ENCODE data around the gene RAB17.
"Not testable (repeated sequence)": the region's sequence is repeated elsewhere in the genome, so short reads cannot be mapped to it uniquely, and the experiment has no call there.

The RAB17 gene

GRCh38 chr2:237613679-237614078 is 23.1 kb upstream of the RAB17 start:
- Histone ChIP-seq H3K36me3 (no peaks in the 10 kb centered on the region), H3K4me1 (peaks cover 0 to 43% (median 31%) of the 10 kb centered on the region in 4 donors), H3K27ac (peak overlapping the region in 1 of 2 donors; percentile 81), H3K27me3 (no peaks in the 10 kb centered on the region), H3K4me3 (no peak overlapping the region), H3K9me3 (no peaks in the 10 kb centered on the region)
- DNase-seq = no peak
- no peak for TF ChIP-seq CTCF (IDR thresholded peaks at IDR 0.05)
- intact Hi-C loops (cut with DNase I; ENCODE audit: low total_unique reads) = no loop called here

GRCh38 chr2:237612527-237613357 is 22.2 kb upstream of the RAB17 start:
- Histone ChIP-seq H3K4me3 (no peak overlapping the region), H3K36me3 (no peaks in the 10 kb centered on the region), H3K4me1 (peaks cover 0 to 33% (median 22%) of the 10 kb centered on the region in 4 donors), H3K27ac (no peak overlapping the region), H3K27me3 (no peaks in the 10 kb centered on the region), H3K9me3 (no peaks in the 10 kb centered on the region)
- DNase-seq = no peak
- intact Hi-C loops (cut with DNase I; ENCODE audit: low total_unique reads) = no loop called here
- no peak for TF ChIP-seq CTCF (IDR thresholded peaks at IDR 0.05)

GRCh38 chr2:237606522-237606921 is 16.0 kb upstream of the RAB17 start:
- H3K4me3 ChIP-seq; H3K27ac ChIP-seq; H3K9me3 ChIP-seq; DNase-seq; H3K36me3 ChIP-seq; H3K27me3 ChIP-seq; H3K4me1 ChIP-seq; intact Hi-C loops (cut with DNase I; ENCODE audit: low total_unique reads): not testable (repeated sequence)

GRCh38 chr2:237604960-237605359 is 14.4 kb upstream of the RAB17 start:
- Histone ChIP-seq H3K4me1 (peaks cover 0 to 22% (median 9%) of the 10 kb centered on the region in 4 donors), H3K36me3 (no peaks in the 10 kb centered on the region), H3K27ac (no peak overlapping the region), H3K27me3 (no peaks in the 10 kb centered on the region), H3K9me3 (no peaks in the 10 kb centered on the region), H3K4me3 (no peak overlapping the region)
- intact Hi-C loops (cut with DNase I; ENCODE audit: low total_unique reads) = loop anchor here (5.0 kb wide), 1 partner anchor 137 kb away; no protein-coding TSS in a partner anchor
- no peak for TF ChIP-seq CTCF (IDR thresholded peaks at IDR 0.05)
- no peak for DNase-seq

GRCh38 chr2:237604391-237604790 is 13.9 kb upstream of the RAB17 start:
- H3K27ac ChIP-seq = peak overlapping the region; percentile 28 to 36
- no peaks in the 10 kb centered on the region for H3K27me3 ChIP-seq
- no peak for DNase-seq
- no peak for TF ChIP-seq CTCF (IDR thresholded peaks at IDR 0.05)
- H3K36me3 ChIP-seq = no peaks in the 10 kb centered on the region
- H3K4me3 ChIP-seq = no peak overlapping the region
- peaks cover 0 to 27% (median 13%) of the 10 kb centered on the region in 4 donors for H3K4me1 ChIP-seq
- no peaks in the 10 kb centered on the region for H3K9me3 ChIP-seq
- intact Hi-C loops (cut with DNase I; ENCODE audit: low total_unique reads) = loop anchor here (5.0 kb wide), 1 partner anchor 138 kb away; no protein-coding TSS in a partner anchor

GRCh38 chr2:237603718-237604362 is 13.3 kb upstream of the RAB17 start:
- intact Hi-C loops (cut with DNase I; ENCODE audit: low total_unique reads) = loop anchor here (5.0 kb wide), 1 partner anchor 138 kb away; no protein-coding TSS in a partner anchor
- no peaks in the 10 kb centered on the region for H3K27me3 ChIP-seq
- H3K9me3 ChIP-seq = no peaks in the 10 kb centered on the region
- no peaks in the 10 kb centered on the region for H3K36me3 ChIP-seq
- no peak for TF ChIP-seq CTCF (IDR thresholded peaks at IDR 0.05)
- H3K27ac ChIP-seq = peak overlapping the region; percentile 28 to 39
- no peak overlapping the region for H3K4me3 ChIP-seq
- H3K4me1 ChIP-seq = peaks cover 0 to 33% (median 15%) of the 10 kb centered on the region in 4 donors
- peak in 1 of 2 donors; percentile 61 for DNase-seq

Data from tibial artery (tissue), 4 donors.